K562 (cell line): ENCODE results near the gene ARHGAP42. TPM values are rescaled to one million over a fixed set of nuclear protein-coding genes. Genes with fewer than 3 reads are reported as not detected.

Experiments used
- ATAC-seq: fragments of 200-7000 bp; cut with Tn5 transposase; 3 replicates; pipeline ENCODE4 v1.9.1; 2020; ENCODE audit warnings: moderate library complexity
- BruUV-seq: library from RNA; stranded (reverse); fragments of 400-500 nt; replicated peaks from 2 replicates; lab custom pipeline; 2021; lab: Mats Ljungman, UMichigan
- CTCF ChIA-PET: fragments of 300-600 bp; formaldehyde crosslinking; extraction: SDS; loops from one replicate; lab custom pipeline; 2021; ENCODE audit warnings: low intra/inter-chr PET ratio; lab: Yijun Ruan, JAX
- POLR2A ChIA-PET: fragments of 300-600, 350-650 bp; sonication (Branson Sonifier 250); formaldehyde crosslinking; extraction: SDS; loops from one replicate; lab custom pipeline; 2021; ENCODE audit warnings: antibody characterized with exemption, inconsistent platforms; lab: Yijun Ruan, JAX
- DNase-seq, 4 experiments: peaks; one replicate each; pipeline versions ENCODE4 v3.0.0 to v3.0.0-alpha.2; 2011 to 2018; ENCODE audit warnings: low spot score in 3 of 4, mixed read lengths in 3 of 4; ENCODE audit errors: extremely low read depth in 1 of 4
- FAIRE-seq: peaks from 2 replicates; lab custom pipeline; 2011; peaks lifted over from hg19 to GRCh38; lab: Jason Lieb, UNC
- H2AFZ ChIP-seq: 2 replicates; pipeline ENCODE4 v1.6.0; 2011; ENCODE audit warnings: low read depth, low read length, control low read depth, inconsistent platforms
- H3K27ac ChIP-seq: fragments of 200-600 bp; 3 replicates; pipeline ENCODE4 v1.8.0; 2011; ENCODE audit warnings: low read depth, mild to moderate bottlenecking, control low read depth, inconsistent platforms, low read length, moderate library complexity, mixed read lengths; ENCODE audit errors: extremely low read depth
- H3K27me3 ChIP-seq, 2 experiments: fragments of 300-600 bp in 1 of 2; 2 replicates in 1 of 2; 3 replicates in 1 of 2; pipeline versions ENCODE4 v1.6.0 to v1.8.0; 2011; ENCODE audit warnings: inconsistent platforms in 2 of 2, low read length in 2 of 2, mild to moderate bottlenecking in 1 of 2, mixed read lengths in 1 of 2, moderate library complexity in 1 of 2; ENCODE audit not compliant: control insufficient read depth in 2 of 2, insufficient read depth in 2 of 2
- H3K36me3 ChIP-seq: fragments of 300-600 bp; 3 replicates; pipeline ENCODE4 v1.8.0; 2011; ENCODE audit warnings: mild to moderate bottlenecking, low read length, inconsistent platforms; ENCODE audit not compliant: control insufficient read depth, insufficient read depth
- H3K4me1 ChIP-seq, 2 experiments: fragments of 200-600 bp in 1 of 2; replicated peaks in 1 of 2; 2 replicates in 1 of 2; 3 replicates in 1 of 2; pipeline versions ENCODE4 v1.5.1 to v1.8.0; 2011; ENCODE audit warnings: inconsistent platforms in 2 of 2, low read length in 2 of 2, mild to moderate bottlenecking in 1 of 2, mixed read lengths in 1 of 2, moderate library complexity in 1 of 2; ENCODE audit not compliant: control insufficient read depth in 2 of 2, insufficient read depth in 2 of 2
- H3K4me2 ChIP-seq: 2 replicates; pipeline ENCODE4 v1.6.1; 2011; ENCODE audit warnings: low read length, control low read depth, inconsistent platforms, mixed read lengths; ENCODE audit not compliant: insufficient read depth
- H3K4me3 ChIP-seq: fragments of 200-600 bp; sonication (generic), shearing (Covaris generic); 2 replicates; pipeline ENCODE4 v1.5.1; 2016; ENCODE audit warnings: control low read depth, inconsistent platforms
- H3K79me2 ChIP-seq: fragments of 200-600 bp; 3 replicates; pipeline ENCODE4 v1.8.0; 2011; ENCODE audit warnings: low read length, inconsistent platforms; ENCODE audit not compliant: control insufficient read depth, insufficient read depth
- H3K9ac ChIP-seq, 2 experiments: 2 replicates each; pipeline versions ENCODE4 v1.6.0 to v1.6.1; 2011; ENCODE audit warnings: low read depth in 2 of 2, low read length in 2 of 2, control low read depth in 1 of 2, inconsistent platforms in 1 of 2, mild to moderate bottlenecking in 1 of 2, mixed read lengths in 1 of 2; ENCODE audit not compliant: insufficient read depth in 1 of 2
- H3K9me1 ChIP-seq: one replicate; pipeline ENCODE4 v1.6.0; 2011; ENCODE audit warnings: inconsistent platforms, mild to moderate bottlenecking, low read length, moderate library complexity; ENCODE audit not compliant: control insufficient read depth, insufficient read depth
- H3K9me3 ChIP-seq: replicated peaks from 2 replicates; pipeline ENCODE4 v1.5.1; 2011; ENCODE audit warnings: low read depth, low read length, inconsistent platforms; ENCODE audit not compliant: control insufficient read depth, insufficient read depth
- H4K20me1 ChIP-seq: replicated peaks from 2 replicates; pipeline ENCODE4 v1.6.1; 2011; ENCODE audit warnings: low read length, inconsistent platforms, mixed read lengths; ENCODE audit not compliant: control insufficient read depth, insufficient read depth
- CBX1 ChIP-seq: sonication (generic); IDR thresholded peaks from 2 replicates; pipeline ENCODE4 v1.6.1; 2016; ENCODE audit warnings: antibody characterized with exemption, low read depth, mild to moderate bottlenecking
- ETV5 ChIP-seq: sonication (generic); formaldehyde crosslinking; IDR thresholded peaks from 2 replicates; pipeline ENCODE4 v1.4.0; 2020; ENCODE audit warnings: low read depth, mild to moderate bottlenecking, missing genetic modification reagents
- EZH2 ChIP-seq: IDR thresholded peaks from 2 replicates; pipeline ENCODE4 v1.6.1; 2012; ENCODE audit warnings: low read depth, mild to moderate bottlenecking, inconsistent platforms, low read length, borderline replicate concordance
- ZBTB43 ChIP-seq: sonication (generic); formaldehyde crosslinking; IDR thresholded peaks from 2 replicates; pipeline ENCODE4 v1.8.0; 2023; ENCODE audit warnings: mild to moderate bottlenecking, missing genetic modification reagents
- ZKSCAN3 ChIP-seq: fragments of 250-450 bp; sonication (Bioruptor Pico); IDR thresholded peaks from 2 replicates; pipeline ENCODE4 v1.4.0; 2020
- WGBS: fragments of 100-300 bp; shearing (Covaris generic); methylation state at CpG from one replicate; pipeline ENCODE4 v1.1.6; 2016; ENCODE audit warnings: low coverage, mixed read lengths; ENCODE audit not compliant: insufficient coverage; ENCODE audit errors: missing lambda C conversion rate; 5-methylcytosine and 5-hydroxymethylcytosine counted together
- in situ Hi-C: fragments of 300-500 bp; cut with MboI; formaldehyde crosslinking; loops from 4 replicates; pipeline ENCODE4 v1.15.0; 2018; ENCODE audit warnings: inconsistent platforms, mixed read lengths
- intact Hi-C: fragments of 100-400 bp; cut with micrococcal nuclease; formaldehyde crosslinking; loops from 2 replicates; pipeline ENCODE4 v1.14.2; 2022
- polyA plus RNA-seq, 8 experiments: library from polyadenylated mRNA; depleted of rRNA in 4 of 8; stranded (reverse) in 5 of 8; unstranded in 3 of 8; fragments of >200 nt; fragmentation: Nextera tagmentation in 2 of 8; fragmentation: Illumina TruSeq in 1 of 8; extraction: Ambion mirVana in 2 of 8; extraction: Trizol in 1 of 8; gene quantifications; 2 replicates each; pipeline versions ENCODE4 v1.2.1 to v1.2.3, GENCODE V29; 2011 to 2014; ENCODE audit warnings: inconsistent platforms in 1 of 8, missing spikeins in 1 of 8
- total RNA-seq, 7 experiments: library from RNA; depleted of rRNA in 6 of 7; stranded (reverse); fragments of >200 nt in 6 of 7; fragmentation: Illumina TruSeq in 2 of 7; extraction: Trizol in 2 of 7; gene quantifications; 2 replicates each; pipeline versions ENCODE4 v1.2.1 to v1.2.3, GENCODE V29; 2011 to 2021; ENCODE audit warnings: low replicate concordance in 1 of 7
- TF ChIP-seq, protein P1 (sequence below): fragments of 250-450 bp; sonication (Bioruptor Pico); IDR thresholded peaks from 2 replicates; pipeline ENCODE4 v1.5.0; 2021

ARHGAP42 gene
- total and polyA plus RNA-seq, 9 of the 15 experiments (the other 6 are each of a cell fraction or from before 2014, with no cell fraction given) = 0.95 to 6.1 (median 2.4) TPM

DNA sequence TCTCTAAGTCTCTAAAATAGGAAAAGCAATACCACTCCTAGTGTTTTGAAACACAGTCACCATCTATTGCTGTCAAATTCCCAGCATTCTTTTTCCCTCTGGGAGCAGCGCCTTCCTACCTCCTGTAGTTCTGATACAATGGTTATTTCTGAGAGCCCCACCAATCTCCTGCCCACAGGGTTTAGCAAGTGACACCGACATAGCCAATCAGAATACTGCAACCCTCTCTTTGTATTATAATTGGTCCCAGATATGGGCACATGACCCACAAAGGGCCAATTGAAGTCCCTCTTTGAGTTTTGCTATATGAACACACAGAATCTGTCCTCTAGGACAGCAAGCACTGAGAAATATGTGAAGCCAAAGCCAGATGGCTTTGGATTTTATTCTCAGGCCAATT lies 16.9 kb upstream of the ARHGAP42 start:
- CTCF ChIA-PET = no interaction called here
- in situ Hi-C loops = no loop called here
- H3K9me3 ChIP-seq = no peaks in the 10 kb centered on the region

More for the DNA sequence above, 16.9 kb upstream of the ARHGAP42 start:
- Histone ChIP-seq H4K20me1 (no peaks in the 10 kb centered on the region), H3K4me2 (no peak overlapping the region), H3K4me1 (no peaks in the 10 kb centered on the region; a peak in 1 of 5 replicates), H3K9ac (no peak overlapping the region), H3K9me1 (no peaks in the 10 kb centered on the region), H2AFZ (no peak overlapping the region), H3K4me3 (no peak overlapping the region), H3K27me3 (no peaks in the 10 kb centered on the region), H3K27ac (no peak overlapping the region), H3K79me2 (no peaks in the 10 kb centered on the region), H3K36me3 (no peaks in the 10 kb centered on the region)
- ATAC-seq (no peak), DNase-seq (no peak), FAIRE-seq (no peak)
- TF ChIP-seq ETV5 (CRISPR knock-in tag) (no peak), ZBTB43 (CRISPR knock-in tag) (no peak), ZKSCAN3 (CRISPR knock-in tag) (no peak), CBX1 (no peak), EZH2 (no peak)
- TF ChIP-seq, protein P1, sequence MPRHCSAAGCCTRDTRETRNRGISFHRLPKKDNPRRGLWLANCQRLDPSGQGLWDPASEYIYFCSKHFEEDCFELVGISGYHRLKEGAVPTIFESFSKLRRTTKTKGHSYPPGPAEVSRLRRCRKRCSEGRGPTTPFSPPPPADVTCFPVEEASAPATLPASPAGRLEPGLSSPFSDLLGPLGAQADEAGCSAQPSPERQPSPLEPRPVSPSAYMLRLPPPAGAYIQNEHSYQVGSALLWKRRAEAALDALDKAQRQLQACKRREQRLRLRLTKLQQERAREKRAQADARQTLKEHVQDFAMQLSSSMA = no peak
- POLR2A ChIA-PET = no interaction called here
- no TSS peak for BruUV-seq
- 35% methylated on average over 2 of the region's 2 CpGs for WGBS
- intact Hi-C loops = no loop called here
